ENCODE results near the gene MYO9B.

Gene MYO9B

DNA sequence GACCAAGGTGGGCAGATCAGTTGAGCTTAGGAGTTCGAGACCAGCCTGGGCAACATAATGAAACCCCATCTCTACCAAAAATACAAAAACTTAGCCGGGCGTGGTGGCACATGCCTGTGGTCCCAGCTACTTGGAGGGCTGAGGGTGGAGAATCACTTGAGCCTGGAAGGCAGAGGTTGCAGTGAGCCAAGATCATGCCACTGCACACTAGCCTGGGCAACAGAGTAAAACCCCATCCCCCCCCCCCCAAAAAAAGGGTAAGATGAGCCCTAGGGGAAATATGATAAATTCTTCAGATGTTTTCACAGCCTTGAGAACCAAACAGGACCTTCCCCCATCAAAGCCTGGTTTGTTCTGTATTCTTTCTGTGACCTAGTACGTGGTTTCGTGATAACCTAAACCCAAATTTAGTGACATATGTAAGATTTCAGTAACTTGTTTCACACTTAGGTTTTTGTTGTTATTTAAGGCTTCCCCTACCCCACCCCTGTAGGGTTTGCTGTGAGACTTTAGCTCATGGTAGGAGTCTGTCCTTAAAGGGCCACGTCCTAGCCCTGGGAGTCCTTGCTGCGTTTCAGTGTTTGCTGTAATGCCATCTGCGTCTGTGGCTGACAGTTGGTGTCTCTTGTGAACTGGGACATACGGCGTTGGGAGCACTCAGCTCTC is 49.6 kb downstream of the MYO9B start:
- peaks cover 19% of the 10 kb centered on the region for H3K36me3 ChIP-seq (ENCODE audit: control insufficient read depth, low read length)
- peak overlapping the region; percentile 71 for H3K4me3 ChIP-seq (ENCODE audit: low read length)
- no peaks in the 10 kb centered on the region for H3K27me3 ChIP-seq (ENCODE audit: control insufficient read depth, low read length)
- TF ChIP-seq, protein P1, sequence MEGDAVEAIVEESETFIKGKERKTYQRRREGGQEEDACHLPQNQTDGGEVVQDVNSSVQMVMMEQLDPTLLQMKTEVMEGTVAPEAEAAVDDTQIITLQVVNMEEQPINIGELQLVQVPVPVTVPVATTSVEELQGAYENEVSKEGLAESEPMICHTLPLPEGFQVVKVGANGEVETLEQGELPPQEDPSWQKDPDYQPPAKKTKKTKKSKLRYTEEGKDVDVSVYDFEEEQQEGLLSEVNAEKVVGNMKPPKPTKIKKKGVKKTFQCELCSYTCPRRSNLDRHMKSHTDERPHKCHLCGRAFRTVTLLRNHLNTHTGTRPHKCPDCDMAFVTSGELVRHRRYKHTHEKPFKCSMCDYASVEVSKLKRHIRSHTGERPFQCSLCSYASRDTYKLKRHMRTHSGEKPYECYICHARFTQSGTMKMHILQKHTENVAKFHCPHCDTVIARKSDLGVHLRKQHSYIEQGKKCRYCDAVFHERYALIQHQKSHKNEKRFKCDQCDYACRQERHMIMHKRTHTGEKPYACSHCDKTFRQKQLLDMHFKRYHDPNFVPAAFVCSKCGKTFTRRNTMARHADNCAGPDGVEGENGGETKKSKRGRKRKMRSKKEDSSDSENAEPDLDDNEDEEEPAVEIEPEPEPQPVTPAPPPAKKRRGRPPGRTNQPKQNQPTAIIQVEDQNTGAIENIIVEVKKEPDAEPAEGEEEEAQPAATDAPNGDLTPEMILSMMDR (IDR thresholded peaks at IDR 0.05; ENCODE audit: low read depth, low read length, poor library complexity, severe bottlenecking): no peak
- TF ChIP-seq EZH2phosphoT487 (IDR thresholded peaks at IDR 0.05; ENCODE audit: borderline replicate concordance, low read length): no peak
- no peaks in the 10 kb centered on the region for H3K9me2 ChIP-seq (replicated peaks; ENCODE audit: control insufficient read depth, low read length)
- H4K20me1 ChIP-seq (ENCODE audit: control insufficient read depth, insufficient read depth, low read depth, low read length): no peaks in the 10 kb centered on the region
- peak overlapping the region; percentile 99 for H3K4me2 ChIP-seq (ENCODE audit: low read length)
- peak overlapping the region; percentile 95 for H3K27ac ChIP-seq (ENCODE audit: low read depth, low read length)
- H3K4me1 ChIP-seq (ENCODE audit: control insufficient read depth, low read length): peaks cover 80% of the 10 kb centered on the region
- H3F3A ChIP-seq (ENCODE audit: control insufficient read depth, insufficient read depth): peaks cover 19% of the 10 kb centered on the region
- no peaks in the 10 kb centered on the region for H3K9me3 ChIP-seq (ENCODE audit: control insufficient read depth, insufficient read depth, low read length)
- peaks cover 73% of the 10 kb centered on the region for H3K79me2 ChIP-seq (ENCODE audit: control insufficient read depth, low read length)

DNA sequence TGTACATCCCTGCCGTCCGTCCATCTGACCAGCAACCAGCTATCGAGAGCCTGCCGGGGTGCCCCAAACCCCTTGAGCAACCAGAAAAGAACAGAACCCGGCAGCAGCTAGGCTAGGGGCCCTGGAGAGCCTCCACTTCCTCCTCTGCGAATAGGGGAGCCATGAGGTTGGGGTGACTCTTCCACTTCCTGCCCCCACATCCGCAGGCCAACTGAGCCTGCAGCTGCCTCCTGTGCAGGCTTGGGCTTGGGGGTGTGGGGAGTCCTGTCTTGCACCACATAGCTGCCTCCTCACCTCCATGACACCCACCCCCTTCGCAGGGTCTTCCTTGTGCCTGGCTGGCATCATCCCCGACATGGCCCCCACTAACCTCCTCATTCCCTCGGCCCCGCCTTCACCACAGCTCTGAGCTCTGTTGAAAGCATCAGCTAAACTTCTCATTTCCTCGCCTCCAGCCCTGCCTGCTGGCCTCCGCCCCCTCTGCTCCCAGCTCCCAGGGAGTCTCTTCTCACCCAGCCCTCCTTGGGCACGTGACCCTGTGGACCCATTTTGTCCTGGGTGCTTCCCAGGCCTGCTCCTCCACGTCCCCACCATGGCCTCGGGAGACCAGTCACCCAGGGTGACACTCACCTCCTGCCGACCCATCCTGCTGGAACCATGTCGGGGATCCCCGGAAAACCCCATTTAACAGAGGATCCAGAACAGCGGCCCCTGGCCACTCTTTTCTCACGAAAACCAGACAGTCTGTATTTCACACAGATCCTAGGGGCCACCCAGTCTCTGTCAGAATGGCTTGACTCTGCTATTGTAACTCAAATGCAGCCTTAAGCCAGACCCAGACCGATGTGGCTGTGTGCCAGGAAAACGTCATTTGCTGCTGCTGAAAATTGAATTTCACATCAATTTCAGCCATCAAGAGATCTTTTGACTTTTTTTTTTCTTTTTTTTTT is 50.4 kb downstream of the MYO9B start:
- no peak for TF ChIP-seq EZH2phosphoT487 (IDR thresholded peaks at IDR 0.05; ENCODE audit: borderline replicate concordance, low read length)
- TF ChIP-seq, protein P1 (IDR thresholded peaks at IDR 0.05; ENCODE audit: low read depth, low read length, poor library complexity, severe bottlenecking): peak; percentile 17
- H3F3A ChIP-seq (ENCODE audit: control insufficient read depth, insufficient read depth): peaks cover 25% of the 10 kb centered on the region
- no peaks in the 10 kb centered on the region for H3K27me3 ChIP-seq (ENCODE audit: control insufficient read depth, low read length)
- peaks cover 19% of the 10 kb centered on the region for H3K36me3 ChIP-seq (ENCODE audit: control insufficient read depth, low read length)
- H3K27ac ChIP-seq (ENCODE audit: low read depth, low read length): peak overlapping the region; percentile 95
- peaks cover 83% of the 10 kb centered on the region for H3K4me1 ChIP-seq (ENCODE audit: control insufficient read depth, low read length)
- peak overlapping the region; percentile 99 for H3K4me2 ChIP-seq (ENCODE audit: low read length)
- H3K79me2 ChIP-seq (ENCODE audit: control insufficient read depth, low read length): peaks cover 71% of the 10 kb centered on the region
- no peaks in the 10 kb centered on the region for H4K20me1 ChIP-seq (ENCODE audit: control insufficient read depth, insufficient read depth, low read depth, low read length)
- H3K9me2 ChIP-seq (replicated peaks; ENCODE audit: control insufficient read depth, low read length): no peaks in the 10 kb centered on the region
- peak overlapping the region; percentile 71 for H3K4me3 ChIP-seq (ENCODE audit: low read length)
- no peaks in the 10 kb centered on the region for H3K9me3 ChIP-seq (ENCODE audit: control insufficient read depth, insufficient read depth, low read length)

DNA sequence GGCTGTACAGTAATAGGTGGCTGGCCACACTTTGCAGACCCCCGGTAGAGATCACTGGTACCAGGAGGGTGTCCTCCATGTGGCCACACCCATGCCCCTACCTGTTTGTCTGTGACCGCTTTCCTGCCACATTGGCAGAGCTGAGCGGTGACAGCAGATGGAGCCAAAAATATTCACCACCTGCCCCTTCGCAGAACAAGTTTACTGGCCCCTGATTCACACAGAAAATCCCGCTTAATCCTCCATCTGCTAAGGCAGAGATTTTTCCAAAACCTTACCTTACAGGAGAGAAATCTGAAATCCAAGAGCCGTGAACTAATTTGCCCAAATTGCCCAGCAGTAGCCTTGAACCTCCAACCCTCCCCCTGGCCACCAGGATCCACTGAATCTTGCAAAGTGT is 52.1 kb downstream of the MYO9B start:
- no peaks in the 10 kb centered on the region for H4K20me1 ChIP-seq (ENCODE audit: control insufficient read depth, insufficient read depth, low read depth, low read length)
- peaks cover 81% of the 10 kb centered on the region for H3K4me1 ChIP-seq (ENCODE audit: control insufficient read depth, low read length)
- H3K27ac ChIP-seq (ENCODE audit: low read depth, low read length): no peak overlapping the region
- H3K9me2 ChIP-seq (replicated peaks; ENCODE audit: control insufficient read depth, low read length): no peaks in the 10 kb centered on the region
- peaks cover 16% of the 10 kb centered on the region for H3K36me3 ChIP-seq (ENCODE audit: control insufficient read depth, low read length)
- peaks cover 27% of the 10 kb centered on the region for H3F3A ChIP-seq (ENCODE audit: control insufficient read depth, insufficient read depth)
- no peaks in the 10 kb centered on the region for H3K9me3 ChIP-seq (ENCODE audit: control insufficient read depth, insufficient read depth, low read length)
- H3K4me2 ChIP-seq (ENCODE audit: low read length): no peak overlapping the region; the same call in 1 of the 2 replicates
- peaks cover 68% of the 10 kb centered on the region for H3K79me2 ChIP-seq (ENCODE audit: control insufficient read depth, low read length)
- H3K4me3 ChIP-seq (ENCODE audit: low read length): no peak overlapping the region
- TF ChIP-seq, protein P1 (IDR thresholded peaks at IDR 0.05; ENCODE audit: low read depth, low read length, poor library complexity, severe bottlenecking): no peak
- no peak for TF ChIP-seq EZH2phosphoT487 (IDR thresholded peaks at IDR 0.05; ENCODE audit: borderline replicate concordance, low read length)
- no peaks in the 10 kb centered on the region for H3K27me3 ChIP-seq (ENCODE audit: control insufficient read depth, low read length)
